H9 (cell line): ENCODE measurements around the gene ERCC2. TPM values are rescaled to one million over a fixed set of nuclear protein-coding genes. Genes with fewer than 3 reads are reported as not detected.

ENCODE experiments used
- DNase-seq: peaks from one replicate; pipeline ENCODE4 v3.0.0-alpha.2; 2017
- H2AFZ ChIP-seq: one replicate; pipeline ENCODE4 v1.6.1; 2013; ENCODE audit warnings: mild to moderate bottlenecking, low read length, control low read depth, moderate library complexity
- H2AK5ac ChIP-seq: 2 replicates; pipeline ENCODE4 v1.6.1; 2013; ENCODE audit warnings: low read length, control low read depth, mixed read lengths; ENCODE audit not compliant: insufficient read length
- H2BK120ac ChIP-seq: one replicate; pipeline ENCODE4 v1.6.1; 2013; ENCODE audit warnings: low read depth, mild to moderate bottlenecking, low read length, control low read depth, inconsistent platforms; ENCODE audit not compliant: poor library complexity, severe bottlenecking
- H2BK12ac ChIP-seq: 2 replicates; pipeline ENCODE4 v1.6.1; 2013; ENCODE audit warnings: low read length, control low read depth, mixed read lengths, low read depth; ENCODE audit not compliant: insufficient read length
- H2BK15ac ChIP-seq: 2 replicates; pipeline ENCODE4 v1.6.1; 2013; ENCODE audit warnings: low read depth, low read length, control low read depth
- H2BK20ac ChIP-seq: one replicate; pipeline ENCODE4 v1.6.1; 2013; ENCODE audit warnings: low read depth, mild to moderate bottlenecking, low read length, control low read depth, inconsistent platforms; ENCODE audit not compliant: poor library complexity, severe bottlenecking
- H2BK5ac ChIP-seq: 2 replicates; pipeline ENCODE4 v1.6.1; 2013; ENCODE audit warnings: low read length, control low read depth, mixed read lengths; ENCODE audit not compliant: insufficient read length
- H3K14ac ChIP-seq: 2 replicates; pipeline ENCODE4 v1.6.1; 2013; ENCODE audit warnings: low read length, control low read depth; ENCODE audit not compliant: insufficient read depth
- H3K18ac ChIP-seq: 2 replicates; pipeline ENCODE4 v1.6.1; 2013; ENCODE audit warnings: low read depth, mild to moderate bottlenecking, mixed read lengths, low read length, control low read depth; ENCODE audit not compliant: insufficient read length
- H3K23ac ChIP-seq: 2 replicates; pipeline ENCODE4 v1.6.1; 2013; ENCODE audit warnings: low read length, control low read depth, mixed read lengths, low read depth; ENCODE audit not compliant: insufficient read length
- H3K23me2 ChIP-seq: 2 replicates; pipeline ENCODE4 v1.6.1; 2013; ENCODE audit warnings: low read depth, mild to moderate bottlenecking, mixed read lengths, low read length, control low read depth; ENCODE audit not compliant: insufficient read length, poor library complexity, severe bottlenecking
- H3K27ac ChIP-seq: 2 replicates; pipeline ENCODE4 v1.5.1; 2013; ENCODE audit warnings: low read length, control low read depth, mixed read lengths, low read depth; ENCODE audit not compliant: insufficient read length
- H3K27me3 ChIP-seq: 2 replicates; pipeline ENCODE4 v1.6.1; 2013; ENCODE audit warnings: low read length, control low read depth, inconsistent platforms; ENCODE audit not compliant: insufficient read depth
- H3K4ac ChIP-seq: 2 replicates; pipeline ENCODE4 v1.6.1; 2013; ENCODE audit warnings: low read depth, mild to moderate bottlenecking, control low read depth, inconsistent platforms, low read length, moderate library complexity
- H3K4me1 ChIP-seq: 2 replicates; pipeline ENCODE4 v1.6.1; 2013; ENCODE audit warnings: low read length, control low read depth, inconsistent platforms; ENCODE audit not compliant: insufficient read depth
- H3K4me2 ChIP-seq: 2 replicates; pipeline ENCODE4 v1.6.1; 2013; ENCODE audit warnings: low read length, control low read depth, mixed read lengths; ENCODE audit not compliant: insufficient read length, insufficient read depth
- H3K56ac ChIP-seq: 2 replicates; pipeline ENCODE4 v1.6.1; 2013; ENCODE audit warnings: low read depth, mild to moderate bottlenecking, mixed read lengths, low read length, control low read depth; ENCODE audit not compliant: insufficient read length
- H3K79me1 ChIP-seq: 2 replicates; pipeline ENCODE4 v1.6.1; 2013; ENCODE audit warnings: low read depth, mild to moderate bottlenecking, moderate library complexity, low read length, control low read depth, inconsistent platforms; ENCODE audit not compliant: insufficient read depth, poor library complexity, severe bottlenecking
- H3K79me2 ChIP-seq: 2 replicates; pipeline ENCODE4 v1.6.1; 2013; ENCODE audit warnings: low read length, control low read depth, inconsistent platforms; ENCODE audit not compliant: insufficient read depth
- H3K9ac ChIP-seq: 2 replicates; pipeline ENCODE4 v1.6.1; 2013; ENCODE audit warnings: low read length, control low read depth, mixed read lengths; ENCODE audit not compliant: insufficient read length; ENCODE audit errors: extremely low read depth
- H3K9me3 ChIP-seq: one replicate; pipeline ENCODE4 v1.6.1; 2013; ENCODE audit warnings: low read depth, low read length, inconsistent platforms; ENCODE audit not compliant: control insufficient read depth
- H3T11ph ChIP-seq: one replicate; pipeline ENCODE4 v1.6.1; 2013; ENCODE audit warnings: mild to moderate bottlenecking, low read length, control low read depth, inconsistent platforms
- H4K20me1 ChIP-seq: one replicate; pipeline ENCODE4 v1.6.1; 2013; ENCODE audit not compliant: control insufficient read depth, insufficient read length, insufficient read depth
- H4K5ac ChIP-seq: 2 replicates; pipeline ENCODE4 v1.6.1; 2013; ENCODE audit warnings: low read depth, mild to moderate bottlenecking, mixed read lengths, low read length, control low read depth; ENCODE audit not compliant: insufficient read length
- H4K8ac ChIP-seq: replicated peaks from 2 replicates; pipeline ENCODE4 v1.6.1; 2013; ENCODE audit warnings: low read length, control low read depth, mixed read lengths, low read depth; ENCODE audit not compliant: insufficient read length
- H4K91ac ChIP-seq: 2 replicates; pipeline ENCODE4 v1.6.1; 2013; ENCODE audit warnings: low read depth, mild to moderate bottlenecking, moderate library complexity, mixed read lengths, low read length, control low read depth; ENCODE audit not compliant: insufficient read length
- H3K27ac Mint-ChIP-seq, 3 experiments: 2 replicates in 2 of 3; 3 replicates in 1 of 3; pipeline ENCODE4 v1.8.0; 2020 to 2021; ENCODE audit warnings: mixed read lengths in 3 of 3, mild to moderate bottlenecking in 1 of 3, moderate library complexity in 1 of 3
- H3K27me3 Mint-ChIP-seq: 2 replicates; pipeline ENCODE4 v1.8.0; 2021; ENCODE audit warnings: low read depth, mild to moderate bottlenecking, moderate library complexity, mixed read lengths
- H3K36me3 Mint-ChIP-seq, 3 experiments: 2 replicates in 2 of 3; 3 replicates in 1 of 3; pipeline ENCODE4 v1.8.0; 2020 to 2021; ENCODE audit warnings: low read depth in 3 of 3, mixed read lengths in 3 of 3; ENCODE audit not compliant: insufficient read depth in 1 of 3
- H3K4me1 Mint-ChIP-seq, 2 experiments: 2 replicates each; pipeline ENCODE4 v1.8.0; 2020; ENCODE audit warnings: mixed read lengths in 2 of 2
- H3K4me3 Mint-ChIP-seq, 2 experiments: 2 replicates in 1 of 2; 3 replicates in 1 of 2; pipeline ENCODE4 v1.8.0; 2020 to 2021; ENCODE audit warnings: mild to moderate bottlenecking in 2 of 2, mixed read lengths in 2 of 2, moderate library complexity in 1 of 2
- H3K9me3 Mint-ChIP-seq, 2 experiments: 2 replicates in 1 of 2; 3 replicates in 1 of 2; pipeline ENCODE4 v1.8.0; 2020; ENCODE audit warnings: mild to moderate bottlenecking in 2 of 2, mixed read lengths in 2 of 2, moderate library complexity in 1 of 2
- CTCF ChIP-seq: fragments of 200-600 bp; sonication (generic); conservative IDR thresholded peaks from 3 replicates; pipeline ENCODE4 v1.8.0; 2021; ENCODE audit warnings: antibody characterized with exemption, mild to moderate bottlenecking
- WGBS: extraction: QIAGEN DNeasy Blood & Tissue Kit; methylation state at CpG from one replicate; pipeline ENCODE4 v1.1.7; 2013; ENCODE audit warnings: missing lambda C conversion rate, low lambda C conversion rate, mixed read lengths; ENCODE audit not compliant: insufficient read length; ENCODE audit errors: extremely low coverage; 5-methylcytosine and 5-hydroxymethylcytosine counted together
- total RNA-seq: library from RNA; stranded (reverse); gene quantifications from 2 replicates; pipeline ENCODE4 v1.2.1, GENCODE V29; 2021

The ERCC2 gene
- total RNA-seq, 1 experiment from 2014 or later = 98.7 TPM

- no peak overlapping the region for H3K27ac Mint-ChIP-seq
- no peaks in the 10 kb centered on the region for H3K9me3 Mint-ChIP-seq
- Histone ChIP-seq H4K5ac (no peak overlapping the region), H3K9ac (no peak overlapping the region), H2BK12ac (no peak overlapping the region), H3K79me2 (no peaks in the 10 kb centered on the region; the same call in 1 of the 2 replicates), H4K91ac (no peak overlapping the region), H3K4ac (no peak overlapping the region), H3K27me3 (no peaks in the 10 kb centered on the region), H2AFZ (no peak overlapping the region), H3K27ac (no peak overlapping the region), H3K23me2 (no peaks in the 10 kb centered on the region), H3K23ac (no peak overlapping the region), H2BK5ac (no peak overlapping the region), H3K4me1 (peaks cover 2% of the 10 kb centered on the region; the same call in 1 of the 2 replicates), H3K4me2 (no peak overlapping the region), H3T11ph (no peak overlapping the region), H4K8ac (no peak overlapping the region), H3K56ac (no peak overlapping the region), H4K20me1 (no peaks in the 10 kb centered on the region), H3K9me3 (no peaks in the 10 kb centered on the region), H2BK15ac (no peak overlapping the region), H2BK120ac (no peak overlapping the region), H3K14ac (no peak overlapping the region), H3K18ac (no peak overlapping the region), H3K79me1 (no peaks in the 10 kb centered on the region), H2AK5ac (no peak overlapping the region), H2BK20ac (no peak overlapping the region)
- peaks cover 2 to 5% of the 10 kb centered on the region in 2 experiments for H3K4me1 Mint-ChIP-seq
- H3K4me3 Mint-ChIP-seq = no peak overlapping the region
- WGBS = no CpG with 5 or more reads among the region's 44 CpGs
- no peak for TF ChIP-seq CTCF
- DNase-seq = no peak
- H3K36me3 Mint-ChIP-seq = peaks cover 34 to 64% (median 58%) of the 10 kb centered on the region in 3 experiments
- H3K27me3 Mint-ChIP-seq = no peaks in the 10 kb centered on the region
Observed at GRCh38 chr19:45363861-45364459, 6.4 kb downstream of the ERCC2 start.
